Putamen (tissue), 1 donor: ENCODE data around the gene OR9A4.

Experiments used
- DNase-seq: peaks from one replicate; pipeline ENCODE4 v3.0.0-alpha.2; 2016; ENCODE audit warnings: low spot score

The OR9A4 gene

DNA sequence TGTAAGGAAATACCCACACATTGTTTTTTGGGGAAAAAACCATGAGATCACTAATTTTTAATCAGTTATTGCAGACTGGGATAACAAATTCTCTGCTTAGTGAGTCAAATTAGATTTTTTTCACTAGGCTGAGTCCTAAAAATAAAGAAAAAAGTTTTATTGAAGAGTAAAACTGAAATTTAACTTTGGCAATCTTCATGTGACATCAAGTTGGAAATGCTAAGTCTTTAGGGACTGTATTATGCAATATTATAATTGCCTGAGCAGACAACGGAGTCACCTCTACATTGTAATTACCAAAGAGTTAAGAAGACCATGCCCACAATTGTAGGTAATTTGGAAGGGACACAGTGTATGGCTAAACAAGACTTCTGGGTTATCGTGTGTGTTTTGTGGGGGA lies 32.8 kb downstream of the OR9A4 start:
- DNase-seq, result no peak

DNA sequence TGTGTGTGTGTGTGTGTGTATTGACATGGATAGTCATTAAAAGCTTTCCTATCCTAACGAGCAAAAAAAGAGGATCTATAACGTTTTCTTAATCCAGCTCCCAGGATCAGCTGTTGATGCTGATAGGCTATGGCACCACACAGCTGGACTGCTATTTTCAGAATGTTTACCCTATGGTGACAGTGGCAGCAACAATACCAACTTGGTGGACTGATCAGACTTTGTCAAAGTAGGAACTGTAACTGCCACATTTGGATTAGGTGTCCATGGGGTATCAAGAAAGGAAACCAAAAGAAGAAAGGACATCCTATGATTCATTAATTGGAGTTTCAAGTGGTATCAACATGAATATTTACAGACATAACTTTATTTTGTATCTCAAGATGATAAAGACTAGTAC lies 33.3 kb downstream of the OR9A4 start:
- DNase-seq, result no peak

- DNase-seq, result no peak
Observed at GRCh38 chr7:141949911-141950310, 33.7 kb downstream of the OR9A4 start.

GRCh38 chr7:141950806-141951205 lies 34.6 kb downstream of the OR9A4 start:
- DNase-seq, result no peak

GRCh38 chr7:141952461-141952860 lies 36.3 kb downstream of the OR9A4 start:
- DNase-seq, result no peak

GRCh38 chr7:141954334-141954733 lies 38.1 kb downstream of the OR9A4 start:
- DNase-seq, result no peak

DNA sequence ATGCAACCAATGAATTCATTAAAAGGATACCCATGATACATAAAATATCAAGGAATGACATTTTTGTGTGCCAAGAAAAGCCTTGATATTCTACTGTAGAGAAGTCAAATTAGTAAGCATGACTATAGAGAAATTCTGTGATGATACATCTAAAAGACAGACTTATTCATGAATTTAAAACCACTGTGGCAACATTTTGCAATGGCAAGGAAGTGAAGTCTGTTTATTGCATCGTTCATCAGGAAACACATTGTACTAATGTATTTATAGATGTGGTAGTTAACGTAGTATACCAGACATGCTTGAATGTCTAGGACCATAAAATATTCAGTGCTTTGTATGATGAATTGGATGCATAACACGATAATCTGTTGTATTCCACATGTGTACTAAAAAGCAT lies 39.9 kb downstream of the OR9A4 start:
- no peak for DNase-seq

- DNase-seq, result peak; percentile 23
Observed at GRCh38 chr7:141960687-141961422, 44.7 kb downstream of the OR9A4 start.
